HK-2 (cell line): ENCODE results near the gene TIMM10.
A peak's percentile ranks its signal among the peaks of the same experiment; 100 is the strongest.
"Not testable (repeated sequence)": the region's sequence is repeated elsewhere in the genome, so short reads cannot be mapped to it uniquely, and the experiment has no call there.

Experiments
- DNase-seq: peaks from one replicate; pipeline ENCODE4 v3.0.0-alpha.2; 2018; ENCODE audit not compliant: unreplicated experiment

Gene TIMM10

DNA sequence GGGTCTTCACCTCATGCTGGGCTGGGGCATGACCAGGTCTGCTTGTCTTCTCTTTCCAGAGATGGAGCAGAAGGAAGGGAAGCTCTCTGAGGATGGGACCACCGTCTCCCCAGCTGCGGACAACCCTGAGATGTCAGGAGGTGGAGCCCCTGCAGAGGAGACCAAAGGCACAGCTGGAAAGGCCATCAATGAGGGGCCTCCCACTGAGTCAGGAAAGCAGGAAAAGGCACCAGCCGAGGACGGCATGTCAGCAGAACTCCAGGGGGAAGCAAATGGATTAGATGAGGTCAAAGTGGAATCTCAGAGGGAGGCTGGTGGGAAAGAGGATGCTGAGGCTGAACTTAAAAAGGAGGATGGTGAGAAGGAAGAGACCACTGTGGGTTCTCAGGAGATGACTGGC is 12.0 kb upstream of the TIMM10 start:
- no peak for DNase-seq

DNA sequence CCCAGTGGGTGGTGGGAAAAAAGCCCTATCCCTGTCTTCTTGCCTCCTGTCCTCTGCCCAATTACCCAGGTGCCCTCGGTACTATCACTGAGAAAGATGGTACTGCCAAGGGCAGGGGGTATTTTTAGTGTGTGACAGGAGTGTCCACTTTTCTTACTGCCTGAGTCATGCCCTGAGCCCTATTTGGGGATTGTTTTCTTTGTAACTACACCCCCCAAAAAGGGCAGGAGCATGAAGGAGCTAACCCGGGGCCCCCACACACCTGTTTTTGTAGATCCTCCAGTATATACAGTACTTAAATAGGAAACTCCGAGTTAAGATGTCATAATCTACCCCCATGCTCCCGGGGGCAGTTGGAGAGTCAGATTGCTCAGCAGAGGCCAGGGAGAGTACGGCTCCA is 10.6 kb upstream of the TIMM10 start:
- no peak for DNase-seq

DNA sequence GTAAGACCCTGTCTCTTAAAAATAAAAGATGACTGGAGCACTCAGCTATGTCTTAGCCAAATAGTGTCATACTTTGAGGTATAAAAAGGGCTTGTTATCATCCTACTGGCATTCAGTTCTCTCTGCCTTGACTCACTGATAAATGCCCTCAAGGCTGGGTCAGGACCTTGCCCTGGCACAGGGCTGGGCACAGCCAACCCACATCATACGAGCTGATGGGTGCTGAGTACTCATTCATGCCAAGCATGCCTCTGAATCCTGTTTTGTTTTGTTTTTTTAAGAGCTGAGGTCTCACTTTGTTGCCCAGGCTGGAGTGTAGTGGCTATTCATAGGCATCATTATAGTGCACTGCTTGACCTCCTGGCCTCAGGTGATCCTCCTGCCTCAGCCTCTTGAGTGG is 8.8 kb upstream of the TIMM10 start:
- DNase-seq: no peak

DNA sequence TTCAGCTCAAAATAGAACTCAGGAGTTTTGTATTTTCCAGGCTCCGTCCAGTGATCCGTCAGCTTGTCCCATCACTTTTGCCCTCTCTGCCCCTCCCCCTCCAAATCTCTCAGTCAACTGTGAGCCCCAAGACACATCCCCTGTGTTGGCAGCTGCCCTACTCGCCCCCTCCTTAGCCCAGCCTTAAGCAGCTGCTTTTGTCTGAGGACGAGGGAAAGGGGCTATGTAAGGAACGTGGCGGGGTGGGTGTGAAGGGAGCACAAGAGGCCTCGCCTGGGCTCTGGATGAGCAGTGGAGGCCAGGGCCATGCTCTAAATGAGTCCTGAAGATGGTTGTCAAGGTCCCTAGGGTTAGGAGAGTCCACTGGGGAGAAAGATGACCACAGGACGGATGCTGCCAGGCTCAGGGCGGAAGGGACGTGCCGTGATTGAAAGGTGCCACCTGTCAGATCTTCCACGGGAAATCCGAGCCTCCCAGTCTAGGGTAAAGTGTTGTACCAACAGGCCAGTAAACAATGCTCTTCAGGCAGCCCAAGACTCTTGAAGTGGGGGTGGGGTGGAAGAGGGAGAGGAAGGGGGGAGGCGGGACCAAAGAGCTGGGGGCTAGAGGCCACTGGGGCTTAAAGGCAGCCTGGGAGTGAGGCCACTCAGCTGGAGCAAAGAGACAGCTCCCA is 6.5 kb upstream of the TIMM10 start, which contains the start of gene SMTNL1:
TSS of gene SMTNL1 (plus strand) at position 649 of the 673 bp plus-strand sequence. CDS start 5,048 bp downstream, outside the sequence.
- no peak for DNase-seq

DNA sequence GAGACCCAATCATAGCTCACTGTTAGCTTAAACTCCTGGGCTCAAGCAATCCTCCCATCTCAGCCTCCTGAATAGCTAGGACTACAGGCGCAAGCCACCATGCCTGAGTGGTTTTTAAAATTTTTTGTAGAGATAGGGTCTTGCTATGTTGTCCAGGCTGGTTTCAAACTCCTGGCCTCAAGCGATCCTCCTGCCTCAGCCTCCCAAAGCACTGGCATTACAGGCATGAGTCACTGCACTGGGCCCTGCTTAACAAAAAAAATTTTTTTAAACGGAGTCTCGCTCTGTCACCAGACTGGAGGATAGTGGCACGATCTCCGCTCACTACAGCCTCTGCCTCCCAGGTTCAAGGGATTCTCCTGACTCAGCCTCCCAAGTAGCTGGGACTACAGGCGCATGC is 3.9 kb upstream of the TIMM10 start:
- DNase-seq: not testable (repeated sequence)

DNA sequence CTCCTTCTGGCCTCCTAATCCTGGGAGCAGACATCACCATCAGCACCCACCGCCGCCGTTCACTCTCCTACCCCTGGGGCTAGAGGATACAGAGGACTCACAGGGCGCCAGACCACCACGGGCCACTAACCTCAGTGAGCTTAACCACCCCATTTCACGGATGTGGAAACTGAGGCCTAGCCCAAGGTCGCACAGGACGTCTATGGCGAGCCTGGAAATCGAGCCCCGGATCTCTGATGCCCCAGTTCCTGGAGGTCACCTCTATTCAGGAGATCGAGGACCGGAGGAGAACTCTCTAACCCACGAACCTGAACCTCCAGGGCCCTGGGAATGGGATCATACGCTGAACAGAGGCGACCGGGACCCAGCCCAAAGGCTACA is 349 bp downstream of the TIMM10 start:
- no peak for DNase-seq

DNA sequence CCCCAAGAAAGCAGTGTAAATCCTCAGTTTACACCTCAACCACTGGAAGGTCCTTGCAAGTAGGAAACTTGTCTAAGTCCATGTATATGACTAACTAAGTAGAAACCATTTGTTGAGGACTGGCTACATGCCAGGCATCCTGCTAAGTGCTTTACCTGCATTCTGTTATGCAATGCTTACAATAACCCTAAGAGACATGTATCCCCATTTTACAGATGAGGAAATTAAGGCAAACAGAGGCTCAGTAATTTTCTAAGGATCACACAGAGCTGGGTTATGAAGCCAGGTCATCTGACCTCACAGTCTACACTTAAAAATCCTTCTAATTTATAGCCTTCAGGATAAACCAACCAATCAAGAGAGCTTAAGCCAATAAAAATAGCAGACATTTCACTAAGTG is 1.5 kb downstream of the TIMM10 start:
- no peak for DNase-seq

DNA sequence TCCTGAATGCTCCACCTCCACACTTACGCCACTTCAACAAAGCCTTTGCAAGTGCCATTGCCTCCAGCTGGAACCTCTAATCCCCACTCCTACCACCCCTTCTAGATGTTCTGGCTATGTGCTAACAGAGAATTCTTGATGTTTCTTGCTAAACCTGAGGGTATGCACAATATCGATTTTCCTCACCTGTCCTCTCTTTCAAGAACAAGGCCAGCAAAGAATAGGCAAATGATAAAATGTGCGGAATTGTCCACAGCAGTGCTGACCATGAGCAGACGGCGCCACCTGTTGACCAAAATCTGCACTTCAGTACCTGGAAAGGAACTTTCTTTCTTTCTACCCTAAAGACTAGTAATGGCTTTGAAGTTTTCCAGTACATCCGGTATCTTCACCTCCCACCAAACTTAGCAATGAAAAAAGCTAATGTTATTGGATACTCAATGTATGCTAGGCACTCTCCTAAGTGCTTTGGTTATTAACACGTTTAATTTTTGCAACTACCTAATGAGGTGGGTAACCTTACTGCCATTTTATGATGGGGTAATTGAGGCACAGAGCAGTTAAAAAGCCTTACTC is 3.4 kb downstream of the TIMM10 start:
- DNase-seq: peak; percentile 51

DNA sequence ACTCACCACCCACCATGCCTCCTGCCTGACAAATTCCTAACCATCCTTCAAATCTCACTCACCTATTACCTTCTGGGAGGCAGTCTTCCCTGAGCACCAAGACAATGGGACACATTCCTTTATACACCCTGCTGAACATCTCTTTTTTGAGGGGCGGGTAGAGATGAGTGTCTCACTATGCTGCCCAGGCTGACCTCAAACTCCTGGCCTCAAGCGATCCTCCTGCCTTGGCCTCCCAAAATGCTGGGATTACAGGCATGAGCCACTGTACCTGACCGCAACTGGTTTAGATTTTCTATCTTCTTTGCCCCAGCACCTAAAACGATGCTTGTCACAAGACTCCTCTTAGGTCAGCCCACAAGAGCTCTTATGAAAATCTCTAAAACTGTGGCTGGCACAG is 7.1 kb downstream of the TIMM10 start:
- DNase-seq: no peak

DNA sequence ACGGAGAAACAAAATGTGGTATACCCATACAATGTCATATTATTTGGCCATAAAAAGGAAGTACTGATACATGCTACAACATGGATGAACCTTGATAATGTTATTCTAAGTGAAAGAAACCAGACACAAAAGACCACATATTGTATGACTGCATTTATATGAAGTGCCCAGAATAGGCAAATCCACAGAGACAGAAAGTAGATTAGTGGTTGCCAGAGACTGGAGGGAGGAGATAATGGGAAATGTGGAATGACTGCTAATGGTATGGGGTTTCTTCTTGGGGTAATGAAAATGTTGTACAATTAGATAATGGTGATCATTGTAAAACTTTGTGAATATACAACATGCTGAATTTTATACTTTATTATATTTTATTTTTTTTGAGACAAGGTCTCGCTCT is 9.4 kb downstream of the TIMM10 start:
- DNase-seq: no peak

DNA sequence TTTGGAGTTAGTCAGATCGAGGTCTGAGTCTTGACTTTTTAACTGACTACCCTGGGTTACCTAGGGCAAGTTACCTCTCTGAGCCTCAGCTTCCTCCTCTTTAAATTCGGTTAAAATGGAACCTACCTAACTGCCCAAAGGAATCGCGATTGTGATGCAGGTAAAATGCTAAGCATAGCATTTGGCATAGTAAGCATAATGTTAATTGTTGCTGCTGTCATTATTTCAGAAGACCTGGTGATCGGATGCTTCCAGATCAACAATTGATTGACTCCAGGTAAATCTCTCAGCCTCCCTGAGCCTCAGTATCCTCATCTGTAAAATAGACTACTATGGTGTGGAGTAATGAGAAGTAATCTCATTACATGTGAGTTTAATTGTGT is 14.5 kb downstream of the TIMM10 start:
- no peak for DNase-seq

DNA sequence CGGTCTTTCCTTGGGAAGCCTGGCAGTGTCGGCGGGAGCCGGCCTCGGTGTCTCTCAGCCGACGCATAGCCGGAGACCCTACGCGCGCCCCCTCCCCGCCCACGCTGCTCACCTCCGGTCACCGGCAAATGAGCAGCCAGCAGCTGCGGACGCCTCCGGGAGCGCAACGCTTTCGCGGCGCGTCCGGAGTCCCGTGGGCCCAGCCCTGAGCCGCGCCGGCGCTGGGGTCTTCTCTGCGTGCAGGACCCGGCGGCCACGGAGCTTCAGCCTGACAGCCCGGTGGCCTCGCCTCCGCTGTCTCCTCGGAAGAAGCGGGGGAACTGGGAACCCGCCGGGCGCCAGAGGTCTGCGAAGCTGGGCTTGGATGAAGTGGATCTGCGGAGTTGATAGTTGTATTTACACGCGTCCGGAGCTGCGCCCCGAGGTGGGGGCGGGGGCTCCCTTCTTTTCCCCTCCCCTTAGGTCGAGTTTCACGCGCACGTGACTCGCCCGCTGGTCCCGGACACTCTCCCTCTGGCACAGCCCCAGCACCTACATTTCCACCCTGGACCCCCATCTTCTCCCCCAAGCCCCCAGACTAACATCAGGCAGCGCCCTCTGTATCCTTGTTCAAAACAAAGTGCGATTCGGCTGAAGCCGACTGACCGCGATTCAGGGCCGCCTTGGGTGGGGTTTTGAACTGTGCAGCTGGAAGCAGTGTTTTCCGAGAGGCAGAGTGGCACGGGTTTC is 15.1 kb downstream of the TIMM10 start, which contains the start of gene SLC43A1:
TSS of gene SLC43A1 (minus strand) at position 371 of the 729 bp plus-strand sequence. CDS start 1,591 bp downstream, outside the sequence.
- DNase-seq: no peak

DNA sequence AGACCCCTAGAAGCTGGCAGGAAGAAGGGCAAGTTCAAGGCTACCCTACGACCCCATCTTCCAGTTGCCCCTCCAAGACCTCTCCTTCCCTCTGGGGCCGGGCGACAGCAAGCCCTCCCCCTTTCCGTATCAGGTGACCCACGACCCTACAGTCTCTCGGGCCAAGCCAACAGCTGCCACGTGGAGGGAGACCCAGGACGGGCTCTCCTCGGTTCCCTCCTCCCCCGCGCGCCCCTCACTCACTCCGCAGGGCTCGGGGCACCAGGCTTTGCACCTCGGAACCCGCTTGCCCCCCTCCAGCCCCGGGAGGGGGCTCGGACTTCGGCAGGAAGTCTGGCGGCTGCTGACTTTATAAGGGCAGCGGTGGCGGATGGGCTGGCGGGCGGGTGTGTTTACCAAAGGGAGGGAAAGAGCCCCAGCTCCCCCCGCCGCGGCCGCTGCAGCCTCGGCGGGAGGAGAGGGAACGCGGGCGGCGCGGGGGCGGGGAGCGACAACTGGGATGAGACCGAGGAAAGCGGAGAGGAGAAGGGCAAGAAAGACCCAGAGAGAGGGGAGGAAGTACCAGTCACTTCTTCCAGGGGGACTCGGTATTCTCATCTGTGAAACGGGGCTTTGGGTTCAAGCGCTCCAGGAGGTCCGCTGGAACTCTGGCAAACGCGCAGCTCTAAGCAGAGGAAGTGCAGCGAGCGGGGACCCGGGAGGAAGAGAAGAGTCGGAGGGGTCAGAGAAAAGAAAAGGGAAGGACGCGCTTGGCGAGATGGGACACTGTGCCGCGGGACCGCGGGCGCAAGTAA is 15.8 kb downstream of the TIMM10 start:
- DNase-seq: peak; percentile 13

DNA sequence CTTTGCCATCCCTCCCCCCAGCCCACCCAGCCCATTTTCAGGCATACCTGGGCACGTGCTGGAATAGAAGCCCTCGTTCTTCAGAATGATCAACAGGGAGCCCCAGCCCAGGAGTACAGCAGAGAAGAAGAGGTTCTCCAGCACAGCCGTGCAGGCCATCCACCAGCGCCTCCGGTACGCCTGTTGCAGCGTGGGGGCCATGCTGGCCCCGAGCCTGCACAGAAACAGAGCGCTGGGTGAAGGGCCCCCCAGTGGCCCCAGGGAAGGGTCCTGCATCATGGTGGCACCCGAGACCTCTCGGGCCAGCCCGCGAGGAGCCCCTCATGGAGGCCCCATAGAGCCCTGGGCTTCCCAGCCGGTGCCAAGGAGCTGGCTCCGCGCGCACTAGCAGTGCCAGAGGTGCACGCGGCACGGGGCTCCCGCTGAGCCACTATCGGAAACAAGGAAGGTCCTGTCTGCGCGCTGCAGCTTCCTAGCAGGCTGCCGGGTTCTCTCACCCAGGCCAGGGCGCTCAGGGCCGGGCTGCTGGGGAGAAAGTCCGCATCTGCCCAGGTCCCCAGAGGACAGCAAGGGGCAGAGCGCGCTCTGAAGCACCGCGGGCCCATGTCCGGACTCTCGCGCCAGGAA is 16.5 kb downstream of the TIMM10 start:
- DNase-seq: no peak

DNA sequence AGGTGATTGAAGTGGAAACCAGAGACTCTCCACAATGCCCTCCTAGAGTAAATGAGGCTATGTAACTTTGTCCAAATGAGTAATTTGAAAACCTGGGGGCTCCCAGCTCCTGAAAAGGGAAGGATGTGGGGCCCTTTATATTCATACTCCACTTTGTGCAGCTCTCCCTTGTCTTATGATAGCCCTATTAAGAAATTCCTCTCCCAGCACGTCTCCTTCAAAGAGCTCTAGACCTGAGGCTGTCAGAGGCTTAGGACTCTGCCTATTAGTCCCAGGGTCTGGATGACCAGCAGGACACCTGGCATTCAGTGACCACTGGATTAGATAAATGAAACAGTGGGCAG is 17.1 kb downstream of the TIMM10 start:
- DNase-seq: no peak

DNA sequence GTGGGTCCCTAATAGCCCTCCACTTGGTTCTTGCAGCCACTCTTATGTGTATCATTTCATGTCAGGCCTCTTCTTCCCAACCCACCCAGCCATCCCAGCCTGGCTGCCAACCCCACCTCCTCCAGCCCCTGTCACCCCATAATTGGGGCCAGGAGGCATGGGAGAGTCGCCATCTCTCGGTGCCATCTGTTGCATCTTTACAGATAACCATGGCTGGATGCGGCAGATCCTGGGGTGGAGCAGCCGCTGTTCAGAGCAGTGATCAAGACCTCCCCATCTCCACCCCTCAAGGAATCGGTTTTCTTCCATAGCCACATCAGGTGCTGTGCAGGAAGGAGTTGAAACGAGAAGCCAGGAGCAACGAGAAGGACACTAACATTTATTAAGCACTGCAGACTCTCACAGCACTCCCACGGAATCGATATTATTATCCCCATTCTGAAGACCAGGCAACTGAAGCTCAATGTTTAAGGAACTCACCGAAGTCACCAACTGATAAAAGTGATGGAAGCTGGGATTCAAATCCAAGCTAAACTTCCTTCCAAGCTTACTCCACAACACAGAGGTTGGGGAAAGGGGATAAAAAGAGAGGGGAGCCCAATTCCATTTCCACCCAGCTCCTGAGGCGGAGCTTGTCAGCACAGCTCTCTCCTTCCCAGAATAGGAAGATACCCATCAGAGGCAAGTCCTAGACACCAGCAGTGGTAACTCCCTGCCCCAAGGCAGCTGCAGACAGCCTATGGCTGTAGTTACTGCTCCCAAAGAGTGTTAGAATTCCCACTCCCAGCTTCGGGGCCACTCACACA is 17.7 kb downstream of the TIMM10 start:
- no peak for DNase-seq

DNA sequence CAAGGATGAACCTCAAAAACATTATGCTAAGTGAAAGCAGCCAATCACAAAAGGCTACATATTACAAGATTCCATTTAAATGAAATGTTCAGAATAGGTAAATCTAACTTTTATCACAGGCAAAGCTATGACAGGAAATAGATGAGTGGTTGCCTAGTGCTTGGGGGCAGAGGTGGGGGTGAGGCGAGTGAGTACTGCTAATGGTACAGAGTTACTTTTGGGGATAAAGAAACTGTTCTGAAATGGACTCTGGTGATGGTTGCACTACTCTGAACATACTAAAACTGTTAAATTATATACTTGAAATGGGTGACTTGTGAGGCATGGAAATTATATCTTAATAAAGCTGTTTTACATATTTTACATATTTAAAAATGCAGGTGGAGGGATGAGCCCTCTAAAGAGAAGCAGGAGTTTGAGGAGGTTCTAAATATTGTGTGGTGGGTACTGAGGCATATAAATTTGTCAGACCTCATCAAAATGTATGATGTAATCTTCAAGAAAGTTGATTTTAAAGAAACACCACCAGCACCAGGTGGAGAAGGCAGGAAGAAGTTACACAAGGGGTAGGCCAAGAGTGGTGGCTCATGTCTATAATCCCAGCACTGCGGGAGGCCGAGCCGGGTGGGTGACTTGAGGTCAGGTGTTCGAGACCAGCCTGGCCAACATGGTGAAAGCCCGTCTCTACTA is 18.7 kb downstream of the TIMM10 start:
- no peak for DNase-seq

DNA sequence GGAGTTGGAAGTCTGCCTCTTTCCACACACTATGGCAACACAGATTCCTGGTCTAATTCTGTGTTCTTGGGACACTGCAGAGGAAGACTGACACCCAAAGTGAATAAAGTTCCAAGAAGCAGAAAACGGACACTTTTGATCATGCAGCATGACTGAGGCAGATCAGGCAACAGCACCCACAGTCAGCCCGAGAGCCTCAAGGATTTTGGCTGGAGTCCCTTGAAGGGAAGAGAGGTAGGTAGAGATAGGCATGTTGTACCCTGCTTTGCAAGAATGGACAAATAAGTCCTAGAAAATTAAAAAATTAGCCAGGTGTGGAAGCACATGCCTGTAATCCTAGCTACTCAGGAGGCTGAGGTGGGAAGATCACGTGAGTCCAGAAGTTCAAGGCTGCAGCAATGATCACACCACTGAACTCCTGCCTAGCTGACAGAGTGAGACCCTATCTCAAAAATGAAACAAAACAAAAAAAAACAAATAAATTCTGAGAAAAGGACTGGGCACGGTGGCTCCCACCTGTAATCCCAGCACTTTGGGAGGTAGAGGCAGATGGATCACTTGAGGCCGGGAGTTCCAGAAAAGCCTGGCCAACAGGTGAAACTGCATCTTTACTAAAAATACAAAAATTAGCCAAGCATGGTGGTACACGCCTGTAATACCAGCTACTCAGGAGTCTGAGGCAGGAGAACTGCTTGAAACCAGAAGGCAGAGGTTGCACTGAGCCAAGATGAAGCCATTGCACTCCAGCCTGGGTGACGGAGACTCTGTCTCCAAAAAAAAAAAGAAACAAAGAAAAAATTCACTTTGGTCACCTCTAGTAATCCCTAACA is 22.0 kb downstream of the TIMM10 start:
- no peak for DNase-seq

DNA sequence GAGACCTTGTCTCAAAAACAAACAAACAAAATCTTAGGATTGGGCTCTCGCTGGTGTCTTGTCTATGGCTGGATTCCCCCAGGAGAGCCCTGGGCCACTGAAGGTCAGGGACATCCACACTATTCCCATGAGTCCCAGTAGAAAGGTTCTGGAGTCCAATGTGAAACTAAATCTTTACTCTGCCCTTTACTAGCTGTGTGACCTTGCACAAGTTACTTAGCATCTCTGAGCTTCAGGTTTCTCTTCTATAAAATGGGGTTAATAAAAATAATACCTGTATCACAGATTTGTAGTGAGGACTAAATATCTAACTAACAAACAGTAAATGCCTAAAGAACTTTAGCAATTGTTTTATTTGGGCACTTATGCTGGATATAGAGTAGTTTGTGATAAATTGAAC is 24.0 kb downstream of the TIMM10 start:
- no peak for DNase-seq

DNA sequence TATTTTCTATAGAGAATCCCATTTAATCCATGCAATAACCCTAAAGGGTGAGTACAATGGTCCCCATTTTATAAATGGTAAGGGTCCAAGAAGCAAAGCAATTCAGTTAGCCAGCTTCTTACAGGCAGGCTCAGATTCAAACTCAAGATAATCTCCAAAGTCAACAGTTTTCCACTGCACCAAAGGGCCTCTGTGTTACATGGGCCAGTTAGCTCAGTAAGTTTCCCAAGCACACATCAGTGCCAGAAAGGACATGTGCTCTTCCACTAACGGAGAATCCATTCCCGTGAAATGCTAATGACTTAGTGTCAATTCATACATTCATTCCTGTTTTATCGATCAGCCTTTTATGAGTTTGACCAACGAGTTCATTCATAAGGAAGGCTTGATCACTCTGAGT is 26.0 kb downstream of the TIMM10 start:
- DNase-seq: no peak
